GM23338 (cell line): ENCODE measurements around the gene CTXN3. TPM values are rescaled to one million over a fixed set of nuclear protein-coding genes. Genes with fewer than 3 reads are reported as not detected.

Experiments
- ATAC-seq: fragments of 200-7000 bp; cut with Tn5 transposase; 3 replicates; pipeline ENCODE4 v1.9.1; 2020
- DNase-seq: peaks from one replicate; pipeline ENCODE4 v3.0.0-alpha.2; 2015; ENCODE audit warnings: low spot score
- H2AFZ ChIP-seq: fragments of 200-600 bp; sonication (generic); 2 replicates; pipeline ENCODE4 v1.8.0; 2016; ENCODE audit warnings: antibody characterized with exemption, mild to moderate bottlenecking, moderate library complexity
- H3F3A ChIP-seq: fragments of 200-600 bp; sonication (generic); replicated peaks from 2 replicates; pipeline ENCODE4 v1.8.0; 2017; ENCODE audit warnings: antibody characterized with exemption, mixed run types, low read depth
- H3K27ac ChIP-seq: fragments of 200-600 bp; sonication (generic); 2 replicates; pipeline ENCODE4 v1.6.1; 2016; ENCODE audit warnings: low read depth
- H3K27me3 ChIP-seq: fragments of 200-600 bp; sonication (generic); 2 replicates; pipeline ENCODE4 v1.8.0; 2016; ENCODE audit warnings: mild to moderate bottlenecking, mixed run types, moderate library complexity; ENCODE audit not compliant: insufficient read depth
- H3K36me3 ChIP-seq: fragments of 200-600 bp; sonication (generic); 2 replicates; pipeline ENCODE4 v1.8.0; 2016; ENCODE audit warnings: mild to moderate bottlenecking; ENCODE audit not compliant: insufficient read depth
- H3K4me1 ChIP-seq: fragments of 200-600 bp; sonication (generic); 2 replicates; pipeline ENCODE4 v1.8.0; 2016; ENCODE audit warnings: mild to moderate bottlenecking, moderate library complexity; ENCODE audit not compliant: insufficient read depth
- H3K4me2 ChIP-seq: fragments of 200-600 bp; sonication (generic); 2 replicates; pipeline ENCODE4 v1.7.1; 2017; ENCODE audit warnings: mixed run types
- H3K4me3 ChIP-seq: fragments of 200-600 bp; sonication (generic); 2 replicates; pipeline ENCODE4 v1.6.1; 2016; ENCODE audit warnings: mixed run types
- H3K79me2 ChIP-seq: fragments of 200-600 bp; sonication (generic); replicated peaks from 2 replicates; pipeline ENCODE4 v1.8.0; 2017; ENCODE audit warnings: mild to moderate bottlenecking; ENCODE audit not compliant: insufficient read depth
- H3K9me2 ChIP-seq: fragments of 200-600 bp; sonication (generic); 2 replicates; pipeline ENCODE4 v1.8.0; 2017; ENCODE audit not compliant: insufficient read depth
- H4K20me1 ChIP-seq: fragments of 200-600 bp; sonication (generic); replicated peaks from 2 replicates; pipeline ENCODE4 v1.8.0; 2017; ENCODE audit warnings: mild to moderate bottlenecking; ENCODE audit not compliant: insufficient read depth
- H3K27ac Mint-ChIP-seq: 2 replicates; pipeline ENCODE4 v1.8.0; 2020; ENCODE audit warnings: inconsistent platforms, mild to moderate bottlenecking, moderate library complexity, mixed read lengths
- H3K27me3 Mint-ChIP-seq: 3 replicates; pipeline ENCODE4 v1.8.0; 2022; ENCODE audit warnings: low read depth, mild to moderate bottlenecking, moderate library complexity, mixed read lengths, inconsistent platforms; ENCODE audit not compliant: insufficient read depth, poor library complexity
- H3K36me3 Mint-ChIP-seq: 3 replicates; pipeline ENCODE4 v1.8.0; 2021; ENCODE audit warnings: low read depth, mild to moderate bottlenecking, inconsistent platforms, moderate library complexity, mixed read lengths
- H3K4me1 Mint-ChIP-seq: 3 replicates; pipeline ENCODE4 v1.8.0; 2020; ENCODE audit warnings: mild to moderate bottlenecking, inconsistent platforms, mixed read lengths
- H3K4me3 Mint-ChIP-seq: 3 replicates; pipeline ENCODE4 v1.8.0; 2021; ENCODE audit warnings: moderate library complexity, mild to moderate bottlenecking, inconsistent platforms, mixed read lengths
- H3K9me3 Mint-ChIP-seq: 3 replicates; pipeline ENCODE4 v1.8.0; 2020; ENCODE audit warnings: moderate library complexity, mild to moderate bottlenecking, inconsistent platforms, mixed read lengths
- JUNB ChIP-seq: IDR thresholded peaks from one replicate; pipeline ENCODE4 v1.6.1; 2016; ENCODE audit warnings: antibody characterized with exemption; ENCODE audit not compliant: unreplicated experiment
- POLR2AphosphoS5 ChIP-seq: IDR thresholded peaks from 2 replicates; pipeline ENCODE4 v1.6.1; 2016; ENCODE audit warnings: antibody characterized with exemption, low read depth
- STAT1 ChIP-seq: IDR thresholded peaks from one replicate; pipeline ENCODE4 v1.6.1; 2016; ENCODE audit warnings: antibody characterized with exemption; ENCODE audit not compliant: unreplicated experiment
- ZNF462 ChIP-seq: fragments of 250-450 bp; sonication (Bioruptor Pico); IDR thresholded peaks from 2 replicates; pipeline ENCODE4 v1.5.0; 2020; ENCODE audit warnings: mild to moderate bottlenecking, moderate library complexity
- polyA plus RNA-seq: library from polyadenylated mRNA; unstranded; fragments of >200 nt; fragmentation: Nextera tagmentation; extraction: Ambion mirVana; gene quantifications from 2 replicates; pipeline ENCODE4 v1.2.1, GENCODE V29; 2016
- total RNA-seq: library from RNA; depleted of rRNA; stranded (reverse); fragments of >200 nt; shearing (Covaris generic); gene quantifications from 2 replicates; pipeline ENCODE4 v1.2.3, GENCODE V29; 2014

CTXN3 gene
- total and polyA plus RNA-seq, 2 experiments from 2014 or later, result not detected

GRCh38 chr5:127684726-127685467 is 36.0 kb downstream of the CTXN3 start (continued):
- TF ChIP-seq ZNF462 (no peak), JUNB (no peak), POLR2AphosphoS5 (no peak), STAT1 (no peak)

- Histone ChIP-seq H3K4me3 (no peak overlapping the region), H4K20me1 (no peaks in the 10 kb centered on the region), H3K4me2 (no peak overlapping the region), H3K4me1 (no peaks in the 10 kb centered on the region), H2AFZ (no peak overlapping the region), H3K36me3 (no peaks in the 10 kb centered on the region), H3K9me2 (no peaks in the 10 kb centered on the region; the same call in 1 of the 2 replicates), H3F3A (no peaks in the 10 kb centered on the region), H3K27ac (no peak overlapping the region), H3K27me3 (no peaks in the 10 kb centered on the region), H3K79me2 (no peaks in the 10 kb centered on the region)
- Mint-ChIP-seq H3K36me3 (no peaks in the 10 kb centered on the region), H3K27me3 (no peaks in the 10 kb centered on the region), H3K27ac (no peak overlapping the region), H3K9me3 (no peaks in the 10 kb centered on the region), H3K4me1 (no peaks in the 10 kb centered on the region), H3K4me3 (no peak overlapping the region)
- no peak for DNase-seq
- ATAC-seq, result no peak
- TF ChIP-seq JUNB, result no peak
Observed at GRCh38 chr5:127685662-127686061, 36.8 kb downstream of the CTXN3 start.
